ENCODE measurements around the gene MYL6B. TPM values are rescaled to one million over a fixed set of nuclear protein-coding genes. Genes with fewer than 3 reads are reported as not detected.

The MYL6B gene
- total RNA-seq, 1 experiment from 2014 or later: 216 TPM

DNA sequence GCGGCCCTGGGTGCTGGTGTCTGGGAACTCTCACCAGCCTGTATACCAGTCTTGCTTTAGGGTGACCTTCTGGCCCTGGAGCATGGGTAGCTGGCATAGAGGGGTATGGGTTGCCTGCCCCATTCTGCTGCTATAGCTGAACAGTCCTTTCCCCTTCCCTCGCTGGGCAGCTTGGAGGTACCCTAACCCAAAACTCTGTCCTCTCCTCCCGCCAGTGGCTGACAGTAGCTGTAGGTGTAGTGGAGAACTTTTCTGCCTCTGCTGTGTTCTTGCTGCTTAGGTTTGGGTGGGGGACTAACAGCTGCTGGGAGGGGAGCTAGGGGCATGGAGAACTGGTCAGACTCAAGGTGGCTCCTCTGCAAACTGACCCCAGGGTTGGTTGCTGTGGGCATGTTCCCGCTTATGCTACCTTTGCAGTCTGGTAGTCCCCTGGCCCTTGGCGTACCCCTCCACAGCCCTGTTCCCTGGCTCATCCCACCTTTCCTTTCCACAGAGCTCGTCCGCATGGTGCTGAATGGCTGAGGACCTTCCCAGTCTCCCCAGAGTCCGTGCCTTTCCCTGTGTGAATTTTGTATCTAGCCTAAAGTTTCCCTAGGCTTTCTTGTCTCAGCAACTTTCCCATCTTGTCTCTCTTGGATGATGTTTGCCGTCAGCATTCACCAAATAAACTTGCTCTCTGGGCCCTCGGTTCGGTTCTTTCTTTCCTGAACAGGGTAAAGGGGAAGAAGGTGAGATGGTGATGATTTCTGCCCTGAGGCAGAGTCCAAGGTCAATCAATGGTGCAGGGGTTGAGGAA, 8.7 kb downstream of the MYL6B start:
- in situ Hi-C loops (cut with HindIII; ENCODE audit: low pct_unique_long_range_greater_than_20kb, low sequenced_read_pairs): no loop called here
- no peak for DNase-seq (ENCODE audit: low read depth)

DNA sequence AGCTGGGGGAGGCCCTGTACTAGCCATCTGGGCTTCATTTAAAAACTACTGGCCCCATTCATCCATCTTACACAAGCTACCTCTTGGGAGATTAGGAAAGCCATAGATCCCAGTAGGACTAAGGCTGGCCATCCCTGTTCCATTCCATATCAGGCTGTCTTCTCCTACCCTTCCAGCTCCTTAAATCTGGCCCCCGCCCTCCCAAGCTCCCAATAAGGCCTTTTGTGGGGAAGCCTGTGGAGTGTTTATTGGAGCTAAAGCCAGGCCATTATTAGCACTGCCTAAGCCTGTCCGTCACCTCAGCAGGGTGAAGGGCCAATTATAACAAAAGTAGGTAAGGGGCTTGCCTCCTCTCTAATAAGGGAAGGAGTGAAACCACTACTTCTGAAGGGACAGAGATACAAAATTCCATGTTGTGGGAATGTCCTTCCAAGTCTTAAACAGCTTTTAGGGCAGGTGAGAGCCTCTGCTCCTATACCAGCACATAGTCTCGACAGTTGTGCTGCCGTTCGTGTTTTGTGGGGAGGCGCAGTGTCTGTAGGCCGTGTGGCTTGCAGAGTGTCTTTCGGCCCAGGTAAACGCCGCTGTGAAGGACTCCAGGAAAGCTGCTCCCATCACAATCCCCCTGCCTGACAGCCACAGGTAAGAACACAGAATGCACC, 9.4 kb downstream of the MYL6B start:
- in situ Hi-C loops (cut with HindIII; ENCODE audit: low pct_unique_long_range_greater_than_20kb, low sequenced_read_pairs): no loop called here
- no peak for DNase-seq (ENCODE audit: low read depth)

DNA sequence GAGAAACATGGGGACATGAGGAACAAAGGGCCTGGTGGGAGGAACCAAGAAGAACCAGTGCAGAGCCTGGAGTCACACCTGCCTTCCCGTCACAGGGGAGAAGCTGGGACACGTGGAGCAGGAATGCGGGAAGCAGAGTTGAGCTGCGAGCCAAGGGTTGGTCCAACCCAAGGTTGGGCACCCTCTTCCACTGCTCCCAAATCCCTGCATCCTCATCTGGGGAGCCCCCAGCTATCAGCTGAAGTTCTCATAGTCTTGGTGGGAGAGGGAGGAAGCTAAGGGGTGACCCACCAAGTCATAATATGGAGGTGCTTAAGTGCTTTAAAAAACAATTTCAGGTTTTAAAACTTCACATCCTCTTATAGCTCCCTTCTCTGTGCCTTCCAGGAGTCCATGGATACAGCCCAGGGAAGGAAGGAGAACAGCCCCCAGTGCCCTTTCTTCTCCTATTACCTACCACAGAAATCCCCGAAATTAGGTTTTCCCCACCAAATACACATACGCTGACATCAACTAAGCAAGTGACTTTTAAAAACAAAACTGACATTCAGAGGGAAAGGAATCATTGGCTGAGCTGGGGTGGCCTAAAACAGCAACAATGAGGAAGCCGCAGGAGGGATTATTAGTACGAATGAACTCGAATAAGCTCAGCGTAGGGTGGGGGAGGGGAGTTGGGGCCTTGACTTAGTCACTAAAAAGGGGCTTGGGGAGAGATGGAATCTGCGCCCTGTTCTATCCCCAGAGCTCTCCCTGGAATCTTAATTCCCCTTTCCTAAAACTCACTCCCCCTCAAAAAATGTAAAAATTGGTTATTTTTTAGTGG, 10.3 kb downstream of the MYL6B start:
- in situ Hi-C loops (cut with HindIII; ENCODE audit: low pct_unique_long_range_greater_than_20kb, low sequenced_read_pairs): no loop called here
- DNase-seq (ENCODE audit: low read depth): no peak

DNA sequence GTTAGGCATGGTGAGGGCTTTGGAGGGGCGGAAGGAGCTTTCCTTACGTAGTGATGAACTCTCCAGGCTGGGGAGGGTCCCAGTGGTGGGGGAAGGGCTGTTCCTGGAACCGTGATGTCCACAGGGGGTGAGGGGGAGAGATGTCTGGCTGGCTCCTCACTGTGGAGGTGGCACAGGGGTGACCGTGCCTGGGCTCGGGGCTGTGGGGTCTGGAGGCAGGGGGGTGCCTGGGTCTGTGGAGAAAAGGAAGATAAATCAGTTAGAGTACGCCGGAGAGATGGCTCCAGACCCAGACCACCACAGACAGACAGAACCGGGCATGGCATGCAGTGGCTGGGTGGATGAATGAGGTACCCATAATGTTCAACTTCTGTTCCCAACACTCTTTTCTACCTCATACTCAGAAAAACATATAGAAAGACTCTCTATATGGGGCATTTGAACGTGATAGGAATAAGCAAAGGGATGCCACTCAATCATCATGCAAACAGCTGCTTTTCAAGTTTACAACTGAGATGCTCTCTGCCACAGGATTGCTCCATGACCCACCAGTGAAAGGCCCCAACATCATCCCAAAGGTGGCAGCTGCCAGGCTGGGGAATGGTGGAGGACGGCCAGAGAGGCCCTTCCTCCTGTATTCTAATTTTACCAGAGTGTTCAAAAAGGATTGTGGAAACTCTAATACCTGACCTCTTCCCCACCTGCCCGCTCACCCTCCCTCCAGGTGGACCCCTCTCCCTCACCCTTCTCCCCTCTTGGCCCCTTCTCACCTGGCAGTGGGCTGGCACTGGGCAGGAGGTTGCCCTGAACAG, 11.4 kb downstream of the MYL6B start:
- DNase-seq (ENCODE audit: low read depth): no peak
- in situ Hi-C loops (cut with HindIII; ENCODE audit: low pct_unique_long_range_greater_than_20kb, low sequenced_read_pairs): no loop called here

- DNase-seq (ENCODE audit: low read depth): no peak
- in situ Hi-C loops (cut with HindIII; ENCODE audit: low pct_unique_long_range_greater_than_20kb, low sequenced_read_pairs): no loop called here
Observed at GRCh38 chr12:56164345-56164729, 11.9 kb downstream of the MYL6B start.

DNA sequence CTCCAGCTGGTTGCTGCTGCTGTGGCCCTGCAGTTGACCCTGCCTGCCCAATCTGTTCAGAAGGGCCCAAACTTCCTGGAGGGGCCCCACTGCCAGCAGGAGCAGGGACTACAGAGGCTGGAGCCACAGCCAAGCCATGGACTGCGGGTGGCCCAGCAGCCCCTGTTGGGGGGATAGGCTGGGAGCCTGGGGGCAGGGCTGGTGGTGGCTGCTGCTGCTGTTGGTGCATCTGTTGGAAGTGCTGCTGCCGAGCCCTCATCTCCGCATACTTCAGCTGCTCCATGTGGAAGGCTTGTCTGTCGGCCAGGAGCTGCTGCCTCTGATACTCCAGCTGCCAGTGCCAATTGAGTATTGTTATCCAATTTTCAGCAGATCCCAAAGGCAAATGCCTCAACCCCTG, 13.0 kb downstream of the MYL6B start:
- in situ Hi-C loops (cut with HindIII; ENCODE audit: low pct_unique_long_range_greater_than_20kb, low sequenced_read_pairs): no loop called here
- DNase-seq (ENCODE audit: low read depth): no peak

- in situ Hi-C loops (cut with HindIII; ENCODE audit: low pct_unique_long_range_greater_than_20kb, low sequenced_read_pairs): no loop called here
- no peak for DNase-seq (ENCODE audit: low read depth)
Observed at GRCh38 chr12:56169229-56169759, 16.9 kb downstream of the MYL6B start.

DNA sequence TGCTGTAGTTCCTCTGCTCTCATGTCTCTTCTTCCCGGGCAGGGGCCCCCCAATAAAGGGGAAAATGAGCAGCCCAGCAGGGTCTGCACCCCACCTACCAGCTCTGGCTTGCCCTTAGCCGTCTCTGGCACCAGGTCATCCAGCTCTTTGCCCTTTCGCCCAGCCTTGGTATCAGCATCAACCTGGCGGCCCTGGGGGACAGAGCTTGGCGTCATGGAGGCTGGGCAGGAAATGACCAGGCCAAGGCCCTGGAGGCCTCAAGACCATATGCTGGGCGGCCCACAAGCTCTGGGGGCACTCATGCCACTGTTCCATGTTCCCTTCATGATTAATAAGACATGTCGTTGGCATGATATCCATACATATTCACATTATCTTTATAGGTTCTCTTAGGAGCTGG, 20.5 kb downstream of the MYL6B start:
- DNase-seq (ENCODE audit: low read depth): no peak
- in situ Hi-C loops (cut with HindIII; ENCODE audit: low pct_unique_long_range_greater_than_20kb, low sequenced_read_pairs): no loop called here

DNA sequence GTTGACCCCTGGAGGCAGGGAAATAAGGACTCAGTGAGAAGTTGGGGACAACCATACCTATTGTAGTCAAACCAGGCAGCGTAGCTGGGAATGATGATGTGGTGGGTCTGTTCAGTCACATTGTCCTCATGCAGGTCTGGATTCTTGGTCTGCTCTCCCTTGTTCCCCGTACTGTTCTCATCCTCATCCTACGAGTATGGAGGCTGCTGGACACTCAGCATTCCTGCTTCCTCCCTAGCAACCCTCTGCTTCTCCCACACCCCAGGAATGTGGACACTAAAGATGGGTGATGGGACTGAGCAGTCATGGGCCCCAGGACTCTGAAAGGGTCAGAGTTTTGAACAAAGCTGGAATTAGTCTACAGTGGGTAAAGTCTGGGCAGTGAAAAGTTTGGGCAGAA, 26.0 kb downstream of the MYL6B start:
- no peak for DNase-seq (ENCODE audit: low read depth)
- in situ Hi-C loops (cut with HindIII; ENCODE audit: low pct_unique_long_range_greater_than_20kb, low sequenced_read_pairs): no loop called here

DNA sequence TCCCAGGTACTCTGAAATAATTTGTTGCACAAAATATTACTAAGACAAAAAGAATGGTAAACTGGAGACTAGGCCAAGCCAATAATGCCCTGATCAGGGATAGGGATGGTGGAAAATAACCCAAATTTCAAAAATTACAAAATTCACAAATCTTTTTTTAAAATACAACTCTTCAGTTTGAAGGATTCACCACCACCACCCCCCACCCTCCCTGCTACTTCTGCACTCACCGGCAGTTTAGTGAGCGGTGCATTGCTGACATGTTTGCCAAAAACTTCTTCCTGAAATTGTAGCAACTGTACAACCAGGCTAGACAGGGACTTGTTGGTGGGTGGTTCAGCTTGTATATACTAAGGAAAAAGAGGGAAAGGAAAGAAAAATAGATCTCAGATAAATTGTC, 34.6 kb downstream of the MYL6B start:
- in situ Hi-C loops (cut with HindIII; ENCODE audit: low pct_unique_long_range_greater_than_20kb, low sequenced_read_pairs): no loop called here
- DNase-seq (ENCODE audit: low read depth): no peak

GRCh38 chr12:56188131-56188777, 35.9 kb downstream of the MYL6B start:
- DNase-seq (ENCODE audit: low read depth): no peak
- in situ Hi-C loops (cut with HindIII; ENCODE audit: low pct_unique_long_range_greater_than_20kb, low sequenced_read_pairs): no loop called here

- in situ Hi-C loops (cut with HindIII; ENCODE audit: low pct_unique_long_range_greater_than_20kb, low sequenced_read_pairs): no loop called here
Observed at GRCh38 chr12:56188778-56189098, 36.4 kb downstream of the MYL6B start.

GRCh38 chr12:56189099-56189917, 36.9 kb downstream of the MYL6B start, which contains the start of gene SMARCC2:
Gene SMARCC2, minus strand, starts transcription at chr12:56189483. Its CDS starts 22 bp downstream, at chr12:56189461.
- peak; percentile 91 for DNase-seq (ENCODE audit: low read depth)
- in situ Hi-C loops (cut with HindIII; ENCODE audit: low pct_unique_long_range_greater_than_20kb, low sequenced_read_pairs): no loop called here

More at GRCh38 chr12:56188778-56189098, 36.4 kb downstream of the MYL6B start:
- no peak for DNase-seq (ENCODE audit: low read depth)

DNA sequence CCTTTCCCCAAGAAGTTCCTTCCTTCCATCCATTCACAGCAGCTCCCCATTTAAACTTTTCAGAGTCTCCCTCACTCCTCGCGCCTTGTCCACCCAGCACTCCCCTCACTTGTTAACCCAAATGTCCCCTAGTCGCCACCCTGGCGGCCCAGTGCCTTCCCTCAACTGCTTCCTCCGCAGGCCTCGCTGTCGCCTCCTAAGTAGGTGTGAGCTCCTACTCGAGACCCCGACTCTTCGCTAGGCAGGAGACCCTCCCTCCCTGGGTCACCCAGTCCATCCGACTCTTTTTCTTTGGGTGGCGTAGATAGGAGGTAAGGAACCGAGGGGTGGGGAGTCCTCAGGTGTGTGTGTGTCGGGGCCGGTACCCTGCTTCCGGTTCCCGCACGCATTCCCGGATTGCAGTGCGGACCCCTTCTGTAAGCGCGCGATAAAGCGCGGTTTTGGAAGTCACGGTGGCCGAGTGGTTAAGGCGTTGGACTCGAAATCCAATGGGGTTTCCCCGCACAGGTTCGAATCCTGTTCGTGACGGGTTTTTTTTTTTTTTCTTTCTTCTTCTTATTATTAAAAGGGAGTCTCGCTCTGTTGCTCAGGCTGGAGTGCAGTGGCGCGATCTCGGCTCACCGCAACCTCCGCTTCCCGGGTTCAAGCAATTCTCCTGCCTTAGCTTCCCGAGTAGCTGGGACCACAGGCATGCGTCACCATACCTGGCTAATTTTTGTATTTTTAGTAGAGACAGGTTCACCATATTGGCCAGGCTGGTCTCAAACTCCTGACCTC, 37.7 kb downstream of the MYL6B start:
- peak; percentile 96 for DNase-seq (ENCODE audit: low read depth)
- in situ Hi-C loops (cut with HindIII; ENCODE audit: low pct_unique_long_range_greater_than_20kb, low sequenced_read_pairs): no loop called here

DNA sequence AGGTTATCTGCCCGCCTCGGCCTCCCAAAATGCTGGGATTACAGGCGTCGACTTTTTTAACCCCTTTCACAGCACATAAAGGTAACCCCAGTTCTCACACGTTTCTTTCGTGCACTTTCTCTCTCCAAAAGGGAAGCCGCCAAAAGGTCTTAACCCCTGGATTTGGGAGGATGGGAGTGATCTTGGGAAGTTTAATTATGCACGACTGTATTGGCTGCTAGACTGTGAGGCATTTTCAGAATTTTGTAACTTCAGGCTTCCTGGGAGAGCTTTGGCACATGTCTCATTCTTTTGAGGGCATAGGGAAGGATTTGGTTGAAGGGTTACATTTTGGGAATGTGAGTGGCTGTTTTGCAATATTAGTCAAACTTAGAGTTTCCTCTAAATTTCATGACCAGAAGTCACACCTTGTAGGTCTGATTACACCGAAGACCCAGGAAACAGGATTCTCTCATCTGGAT, 38.3 kb downstream of the MYL6B start:
- in situ Hi-C loops (cut with HindIII; ENCODE audit: low pct_unique_long_range_greater_than_20kb, low sequenced_read_pairs): no loop called here
- DNase-seq (ENCODE audit: low read depth): no peak

GRCh38 chr12:56192582-56192981, 40.2 kb downstream of the MYL6B start:
- in situ Hi-C loops (cut with HindIII; ENCODE audit: low pct_unique_long_range_greater_than_20kb, low sequenced_read_pairs): no loop called here
- no peak for DNase-seq (ENCODE audit: low read depth)
